HG03280 (cell line): Measurements from ENCODE around the gene SMPD1.
"Not testable (repeated sequence)": the region's sequence is repeated elsewhere in the genome, so short reads cannot be mapped to it uniquely, and the experiment has no call there.

Experiments used
- ATAC-seq: cut with Tn5 transposase; IDR thresholded peaks from one replicate; pipeline ENCODE4 v1.9.1; 2021; ENCODE audit warnings: mild to moderate bottlenecking, moderate library complexity; ENCODE audit not compliant: unreplicated experiment

The SMPD1 gene

GRCh38 chr11:6387811-6388599 is 2.3 kb upstream of the SMPD1 start:
- no peak for ATAC-seq

GRCh38 chr11:6388748-6389147 is 1.5 kb upstream of the SMPD1 start:
- ATAC-seq, result no peak

- ATAC-seq, result no peak
Measured at GRCh38 chr11:6390718-6391469, 620 bp downstream of the SMPD1 start.

- no peak for ATAC-seq
Measured at GRCh38 chr11:6391537-6392134, 1.4 kb downstream of the SMPD1 start.

GRCh38 chr11:6392251-6392650 is 2.0 kb downstream of the SMPD1 start:
- not testable (repeated sequence) for ATAC-seq

GRCh38 chr11:6393989-6394670 is 3.9 kb downstream of the SMPD1 start:
- ATAC-seq, result no peak

- ATAC-seq, result no peak
Measured at GRCh38 chr11:6395470-6396060, 5.3 kb downstream of the SMPD1 start.

- ATAC-seq, result no peak
Measured at GRCh38 chr11:6397156-6397555, 6.9 kb downstream of the SMPD1 start.

- no peak for ATAC-seq
Measured at GRCh38 chr11:6397636-6398035, 7.4 kb downstream of the SMPD1 start.

GRCh38 chr11:6400431-6401345 is 10.4 kb downstream of the SMPD1 start:
- ATAC-seq, result no peak

GRCh38 chr11:6401464-6401863 is 11.2 kb downstream of the SMPD1 start:
- no peak for ATAC-seq

- ATAC-seq, result peak; percentile 56
Measured at GRCh38 chr11:6402061-6402470, 11.8 kb downstream of the SMPD1 start.

- ATAC-seq, result peak; percentile 62
Measured at GRCh38 chr11:6402561-6402981, 12.3 kb downstream of the SMPD1 start.

- no peak for ATAC-seq
Measured at GRCh38 chr11:6403539-6403938, 13.3 kb downstream of the SMPD1 start.

GRCh38 chr11:6404342-6405051 is 14.2 kb downstream of the SMPD1 start:
- no peak for ATAC-seq

GRCh38 chr11:6405052-6405667 is 14.9 kb downstream of the SMPD1 start:
- ATAC-seq, result no peak

- ATAC-seq, result no peak
Measured at GRCh38 chr11:6405846-6406245, 15.6 kb downstream of the SMPD1 start.

- ATAC-seq, result no peak
Measured at GRCh38 chr11:6406370-6406769, 16.1 kb downstream of the SMPD1 start.
